Measurements from ENCODE around the gene RBM20. TPM values are rescaled to one million over a fixed set of nuclear protein-coding genes. Genes with fewer than 3 reads are reported as not detected.

RBM20 gene
- total RNA-seq, 1 donor from 2014 or later: 1.5 TPM

DNA sequence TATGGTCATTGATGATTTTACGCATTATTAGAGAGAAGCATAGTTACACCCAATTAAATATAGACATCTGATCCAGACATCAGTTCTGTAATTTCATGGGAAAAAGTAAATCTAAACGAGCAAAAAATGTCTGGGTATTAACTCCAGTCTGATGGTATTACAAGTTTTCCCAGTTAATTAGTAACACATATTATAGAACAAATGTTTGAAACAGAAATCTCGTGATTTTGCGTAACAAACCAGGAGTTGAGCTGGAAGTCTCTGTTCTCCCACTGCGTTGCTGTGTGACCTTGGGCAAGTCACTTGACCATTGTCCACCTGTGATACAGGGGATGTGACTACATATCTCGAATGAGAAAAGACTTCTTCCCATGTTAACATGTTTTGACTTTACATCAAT lies 43.3 kb downstream of the RBM20 start:
- DNase-seq (ENCODE audit: low spot score, unreplicated experiment): no peak
- Mint-ChIP-seq H3K36me3 (ENCODE audit: insufficient read depth) (no peaks in the 10 kb centered on the region), H3K4me3 (ENCODE audit: low read depth) (no peak overlapping the region), H3K4me1 (ENCODE audit: low read depth) (no peaks in the 10 kb centered on the region), H3K27me3 (peaks cover 26% of the 10 kb centered on the region), H3K27ac (no peak overlapping the region), H3K9me3 (ENCODE audit: low read depth) (peaks cover 11% of the 10 kb centered on the region)
- TF ChIP-seq, protein P1, sequence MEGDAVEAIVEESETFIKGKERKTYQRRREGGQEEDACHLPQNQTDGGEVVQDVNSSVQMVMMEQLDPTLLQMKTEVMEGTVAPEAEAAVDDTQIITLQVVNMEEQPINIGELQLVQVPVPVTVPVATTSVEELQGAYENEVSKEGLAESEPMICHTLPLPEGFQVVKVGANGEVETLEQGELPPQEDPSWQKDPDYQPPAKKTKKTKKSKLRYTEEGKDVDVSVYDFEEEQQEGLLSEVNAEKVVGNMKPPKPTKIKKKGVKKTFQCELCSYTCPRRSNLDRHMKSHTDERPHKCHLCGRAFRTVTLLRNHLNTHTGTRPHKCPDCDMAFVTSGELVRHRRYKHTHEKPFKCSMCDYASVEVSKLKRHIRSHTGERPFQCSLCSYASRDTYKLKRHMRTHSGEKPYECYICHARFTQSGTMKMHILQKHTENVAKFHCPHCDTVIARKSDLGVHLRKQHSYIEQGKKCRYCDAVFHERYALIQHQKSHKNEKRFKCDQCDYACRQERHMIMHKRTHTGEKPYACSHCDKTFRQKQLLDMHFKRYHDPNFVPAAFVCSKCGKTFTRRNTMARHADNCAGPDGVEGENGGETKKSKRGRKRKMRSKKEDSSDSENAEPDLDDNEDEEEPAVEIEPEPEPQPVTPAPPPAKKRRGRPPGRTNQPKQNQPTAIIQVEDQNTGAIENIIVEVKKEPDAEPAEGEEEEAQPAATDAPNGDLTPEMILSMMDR (IDR thresholded peaks at IDR 0.05; ENCODE audit: unreplicated experiment): no peak

DNA sequence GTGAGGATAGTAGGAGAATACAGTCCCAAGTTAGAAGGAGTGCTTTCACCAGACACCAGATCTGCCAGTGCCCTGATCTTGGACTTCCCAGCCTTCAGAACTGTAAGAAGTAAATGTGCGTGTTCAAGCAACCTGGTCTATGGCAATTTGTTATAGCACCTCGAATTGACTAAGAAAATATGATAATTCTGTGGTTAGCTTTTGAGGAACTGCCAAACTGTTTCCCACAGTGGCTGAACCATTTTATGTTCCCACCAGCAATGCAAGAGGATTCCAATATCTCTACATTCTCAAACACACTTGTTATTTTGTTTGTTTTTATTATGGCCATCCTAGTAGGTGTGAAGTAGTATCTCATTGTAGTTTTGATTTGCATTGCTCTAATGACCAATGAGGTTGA lies 47.0 kb downstream of the RBM20 start:
- no peak overlapping the region for H3K4me3 Mint-ChIP-seq (ENCODE audit: low read depth)
- H3K27ac Mint-ChIP-seq: no peak overlapping the region
- no peaks in the 10 kb centered on the region for H3K36me3 Mint-ChIP-seq (ENCODE audit: insufficient read depth)
- H3K4me1 Mint-ChIP-seq (ENCODE audit: low read depth): no peaks in the 10 kb centered on the region
- TF ChIP-seq, protein P1 (IDR thresholded peaks at IDR 0.05; ENCODE audit: unreplicated experiment): no peak
- peaks cover 14% of the 10 kb centered on the region for H3K9me3 Mint-ChIP-seq (ENCODE audit: low read depth)
- H3K27me3 Mint-ChIP-seq: no peaks in the 10 kb centered on the region
- DNase-seq (ENCODE audit: low spot score, unreplicated experiment): no peak

GRCh38 chr10:110694263-110694662 lies 50.1 kb downstream of the RBM20 start:
- Mint-ChIP-seq H3K4me1 (ENCODE audit: low read depth) (no peaks in the 10 kb centered on the region), H3K9me3 (ENCODE audit: low read depth) (peaks cover 14% of the 10 kb centered on the region), H3K27me3 (no peaks in the 10 kb centered on the region), H3K36me3 (ENCODE audit: insufficient read depth) (no peaks in the 10 kb centered on the region), H3K4me3 (ENCODE audit: low read depth) (no peak overlapping the region), H3K27ac (no peak overlapping the region)
- TF ChIP-seq, protein P1 (IDR thresholded peaks at IDR 0.05; ENCODE audit: unreplicated experiment): no peak
- no peak for DNase-seq (ENCODE audit: low spot score, unreplicated experiment)

- Mint-ChIP-seq H3K4me1 (ENCODE audit: low read depth) (no peaks in the 10 kb centered on the region), H3K36me3 (ENCODE audit: insufficient read depth) (no peaks in the 10 kb centered on the region), H3K4me3 (ENCODE audit: low read depth) (no peak overlapping the region), H3K9me3 (ENCODE audit: low read depth) (peaks cover 14% of the 10 kb centered on the region), H3K27ac (no peak overlapping the region), H3K27me3 (no peaks in the 10 kb centered on the region)
- TF ChIP-seq, protein P1 (IDR thresholded peaks at IDR 0.05; ENCODE audit: unreplicated experiment): no peak
- no peak for DNase-seq (ENCODE audit: low spot score, unreplicated experiment)
Measured at GRCh38 chr10:110694820-110695538, 50.8 kb downstream of the RBM20 start.

- no peak overlapping the region for H3K4me3 Mint-ChIP-seq (ENCODE audit: low read depth)
- H3K36me3 Mint-ChIP-seq (ENCODE audit: insufficient read depth): no peaks in the 10 kb centered on the region
- no peak overlapping the region for H3K27ac Mint-ChIP-seq
- H3K27me3 Mint-ChIP-seq: no peaks in the 10 kb centered on the region
- peaks cover 14% of the 10 kb centered on the region for H3K9me3 Mint-ChIP-seq (ENCODE audit: low read depth)
- H3K4me1 Mint-ChIP-seq (ENCODE audit: low read depth): no peaks in the 10 kb centered on the region
- TF ChIP-seq, protein P1 (IDR thresholded peaks at IDR 0.05; ENCODE audit: unreplicated experiment): no peak
- DNase-seq (ENCODE audit: low spot score, unreplicated experiment): no peak
Measured at GRCh38 chr10:110695539-110695886, 51.4 kb downstream of the RBM20 start.

Data from progenitor cell of endocrine pancreas (in vitro differentiated cells).